HG02571 (cell line): Measurements from ENCODE around the gene GABRG3.

Experiments
- ATAC-seq: cut with Tn5 transposase; IDR thresholded peaks from one replicate; pipeline ENCODE4 v1.9.1; 2021; ENCODE audit warnings: mild to moderate bottlenecking, moderate library complexity; ENCODE audit not compliant: unreplicated experiment

GABRG3 gene

DNA sequence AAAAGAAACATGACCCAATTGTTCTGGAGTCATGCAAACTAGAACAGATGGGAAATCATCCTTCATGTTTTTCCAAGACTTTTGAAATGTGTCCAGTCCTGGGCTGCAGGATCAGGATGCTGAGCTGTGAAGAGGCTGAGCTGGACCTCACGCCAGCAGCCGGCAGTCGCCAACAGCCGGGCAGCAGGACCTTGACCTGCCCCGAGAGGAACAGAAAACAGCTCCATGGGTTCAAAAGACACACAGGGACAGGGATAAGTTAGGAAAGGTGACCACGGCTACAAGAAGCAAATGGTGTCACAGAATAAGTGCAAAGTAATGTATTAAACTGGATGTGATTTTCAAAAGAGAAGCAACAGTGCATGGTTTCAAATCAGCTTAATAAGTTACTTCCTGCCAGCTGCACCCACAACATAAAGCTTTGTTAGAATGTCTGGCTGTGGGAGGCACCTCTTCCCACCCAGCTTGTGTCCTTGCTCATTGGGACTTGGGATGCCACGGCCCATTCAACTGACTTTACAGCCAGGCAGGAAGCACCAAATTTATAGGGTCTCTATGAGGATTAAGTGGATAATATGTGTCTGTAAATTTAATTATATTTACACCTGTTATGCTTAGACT is 266.4 kb downstream of the GABRG3 start:
- no peak for ATAC-seq

DNA sequence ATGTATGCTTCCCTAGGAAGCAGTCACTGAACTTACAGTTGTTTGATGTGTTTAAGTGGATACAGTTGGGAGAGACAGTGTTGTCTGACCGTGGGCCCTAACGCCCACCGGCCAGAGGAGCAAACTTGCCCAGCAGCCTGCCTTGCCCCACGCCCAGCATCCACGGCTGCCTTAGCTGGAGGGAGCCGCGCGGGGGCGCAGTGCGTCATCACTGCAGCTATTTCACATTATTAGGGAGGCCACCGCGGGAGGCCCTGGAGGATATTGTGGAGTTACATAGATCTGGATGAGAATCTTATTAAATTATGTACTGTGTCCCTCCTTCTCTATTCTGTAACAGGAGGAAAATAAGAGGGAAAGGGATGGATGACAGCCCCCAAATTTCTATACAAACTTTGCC is 267.2 kb downstream of the GABRG3 start:
- ATAC-seq: no peak

DNA sequence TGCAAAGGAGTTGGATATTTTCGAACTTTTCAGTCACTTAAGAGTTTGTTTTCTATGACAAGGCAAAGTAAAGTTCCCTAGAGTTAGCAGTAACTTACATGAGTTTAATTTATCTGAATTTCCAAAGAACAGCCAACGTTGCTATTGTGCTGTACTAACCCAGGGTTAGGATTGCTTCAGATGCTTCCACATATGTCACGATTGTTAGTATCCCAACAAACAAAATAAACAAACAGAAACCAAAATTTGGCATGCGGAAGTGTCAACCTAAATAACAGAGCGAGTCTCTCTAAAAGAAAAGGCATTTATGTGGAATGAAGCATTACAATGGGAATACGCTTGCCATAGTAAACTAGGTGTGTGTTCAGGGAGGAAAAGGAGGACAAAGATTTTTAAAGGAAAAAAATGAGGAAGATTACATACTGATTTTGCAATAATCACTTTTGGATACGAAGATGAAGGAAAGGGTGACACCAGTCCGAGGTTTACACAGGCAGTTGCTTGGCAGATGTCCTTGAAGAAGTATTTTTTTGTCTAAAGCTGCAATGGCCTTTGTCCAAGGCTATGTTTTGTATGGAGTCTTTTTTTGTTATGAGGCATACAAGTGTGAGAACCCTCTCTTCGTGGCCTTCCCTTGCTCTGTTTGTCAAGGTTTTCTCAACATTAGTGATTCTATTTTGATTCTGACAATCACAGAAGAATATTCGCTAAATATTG is 267.9 kb downstream of the GABRG3 start:
- no peak for ATAC-seq

DNA sequence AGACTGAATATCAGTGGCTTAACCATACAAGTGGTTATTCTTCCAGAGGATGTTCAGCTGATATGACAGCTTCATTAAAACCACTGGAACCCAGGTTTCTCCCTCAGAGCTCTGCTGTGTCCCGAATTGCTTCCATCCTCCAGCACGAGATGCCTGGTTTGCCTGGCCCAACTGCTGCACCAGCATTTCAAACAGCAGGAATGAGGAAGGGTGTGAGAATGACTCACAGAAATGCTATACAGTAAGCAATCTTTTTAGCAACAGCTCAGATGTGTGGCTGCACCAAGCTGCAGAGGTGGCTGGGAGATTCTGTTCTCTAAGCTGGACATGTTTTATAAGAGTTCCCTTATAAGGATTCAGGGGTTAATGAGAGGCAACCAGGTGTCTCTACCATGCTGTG is 271.0 kb downstream of the GABRG3 start:
- no peak for ATAC-seq

DNA sequence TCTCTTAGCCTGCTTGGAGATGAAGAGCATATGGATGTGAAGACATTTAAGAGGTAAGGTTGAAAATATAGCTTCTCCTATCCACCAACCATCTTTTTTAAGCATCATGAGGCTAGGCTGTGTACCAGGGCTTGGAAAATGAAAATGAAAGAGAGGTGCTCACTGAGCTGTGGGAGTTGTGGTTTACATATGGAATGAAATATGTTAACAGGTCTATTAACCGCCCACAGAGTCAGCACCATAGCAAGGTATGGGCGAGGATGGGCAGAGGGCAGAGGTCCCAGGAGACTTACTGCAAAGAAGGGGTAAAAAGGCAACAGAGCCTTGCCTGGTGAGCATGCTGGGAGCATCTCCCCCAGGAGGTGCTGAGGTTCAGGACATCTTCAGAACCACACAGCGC is 273.1 kb downstream of the GABRG3 start:
- no peak for ATAC-seq

DNA sequence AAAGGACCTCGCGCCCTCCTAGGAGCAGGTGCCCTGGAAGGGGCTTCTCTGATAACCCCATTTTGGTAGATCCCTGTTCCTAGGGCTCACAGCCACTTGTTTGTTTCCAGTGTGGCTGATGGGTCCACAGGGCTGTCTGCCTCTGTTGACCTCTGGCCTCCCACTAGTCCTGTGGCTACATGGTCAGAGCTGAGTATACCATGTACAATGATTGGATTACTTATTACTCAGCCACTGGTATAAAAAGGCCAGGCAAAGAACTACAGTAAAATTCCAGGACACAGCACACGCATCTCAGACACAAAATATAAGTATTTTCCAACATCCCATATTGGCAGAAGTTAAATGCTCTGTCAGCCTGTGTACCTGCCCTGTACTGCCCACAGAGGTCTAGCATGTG is 277.3 kb downstream of the GABRG3 start:
- ATAC-seq: no peak

DNA sequence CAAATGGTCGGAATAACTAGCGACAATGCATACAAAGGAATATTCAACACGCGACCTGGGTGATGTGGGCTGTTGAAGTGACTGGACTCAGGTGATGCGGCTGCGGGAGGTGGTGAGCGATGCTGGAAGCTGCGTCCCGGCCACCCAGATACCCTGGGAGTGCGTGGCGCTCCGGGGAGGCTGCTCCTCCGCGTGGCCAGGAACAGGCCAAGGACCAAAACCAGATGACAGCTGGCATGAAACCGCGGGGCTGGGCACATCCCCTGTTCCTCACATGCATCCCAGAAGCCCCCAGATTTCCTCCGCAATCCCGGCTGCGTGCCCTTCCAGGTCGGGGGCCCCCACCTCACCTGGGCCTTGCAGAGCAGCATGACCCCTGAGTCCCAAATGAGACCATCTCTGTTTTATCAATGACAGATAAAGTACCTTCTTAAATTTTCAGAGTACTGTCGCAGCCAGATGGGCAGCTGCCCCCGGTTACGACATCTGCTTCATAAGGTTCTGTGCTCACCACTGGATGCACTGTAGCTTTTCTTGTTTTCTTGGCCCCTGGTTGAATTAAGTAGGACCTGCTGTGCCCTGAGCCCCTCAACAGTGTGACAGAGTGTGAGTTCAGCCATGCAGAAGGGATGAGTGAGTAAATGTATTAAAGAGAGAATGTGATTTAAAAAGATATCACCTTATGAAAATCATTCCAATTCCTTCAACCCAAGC is 278.2 kb downstream of the GABRG3 start:
- no peak for ATAC-seq

DNA sequence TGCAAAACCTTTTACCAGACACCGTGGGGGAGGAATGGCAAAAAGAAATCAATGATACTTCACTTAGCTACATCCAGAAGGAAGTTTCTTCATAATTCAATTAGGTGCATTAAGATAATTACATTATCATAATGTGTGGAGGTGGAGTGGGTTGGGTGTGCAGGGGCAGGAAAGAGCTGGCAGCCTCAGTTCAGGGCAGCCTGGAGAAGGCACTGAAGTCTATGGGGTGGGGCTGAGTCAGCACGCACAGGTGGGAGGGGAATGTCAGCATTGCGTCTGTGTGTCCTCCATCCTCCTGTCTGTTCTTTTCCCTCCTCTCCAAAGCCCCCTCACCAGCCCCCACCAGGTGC is 278.8 kb downstream of the GABRG3 start:
- ATAC-seq: no peak

DNA sequence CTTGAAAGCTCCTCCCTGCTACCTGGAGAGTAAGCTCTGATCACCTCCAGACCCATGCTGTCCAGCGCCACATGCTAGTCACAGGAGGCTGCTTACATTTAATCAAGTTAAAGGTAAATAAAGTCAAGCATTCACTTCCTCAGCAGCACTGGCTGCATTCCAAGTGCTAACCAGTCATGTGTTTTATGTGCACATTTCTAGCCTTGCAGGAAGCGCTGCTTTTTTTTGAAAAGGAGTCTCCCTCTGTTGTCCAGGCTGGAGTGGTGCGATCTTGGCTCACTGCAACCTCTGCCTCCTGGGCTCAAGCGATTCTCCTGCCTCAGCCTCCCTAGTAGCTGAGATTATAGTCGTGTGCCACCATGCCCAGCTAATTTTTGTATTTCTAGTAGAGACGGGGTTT is 279.2 kb downstream of the GABRG3 start:
- no peak for ATAC-seq

DNA sequence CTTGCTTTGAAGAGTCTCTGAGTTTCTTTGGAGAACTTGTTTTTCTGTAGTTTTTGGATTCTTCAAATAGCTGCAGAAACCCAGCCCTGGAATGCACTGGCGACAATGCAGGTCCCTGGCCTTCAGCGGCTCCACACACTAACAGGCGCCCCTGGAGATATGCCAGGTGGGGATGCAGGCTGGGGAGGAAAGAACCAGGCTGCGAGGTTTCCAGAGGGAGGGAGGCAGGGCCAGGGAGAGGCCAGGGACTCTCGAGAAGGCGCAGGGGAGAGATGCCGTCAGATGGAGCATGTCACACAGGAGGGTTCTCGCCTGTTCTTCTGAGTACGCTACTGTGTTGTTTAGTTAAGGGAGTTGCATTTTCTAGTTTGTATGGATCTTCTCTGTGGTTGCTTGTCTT is 283.1 kb downstream of the GABRG3 start:
- ATAC-seq: no peak

DNA sequence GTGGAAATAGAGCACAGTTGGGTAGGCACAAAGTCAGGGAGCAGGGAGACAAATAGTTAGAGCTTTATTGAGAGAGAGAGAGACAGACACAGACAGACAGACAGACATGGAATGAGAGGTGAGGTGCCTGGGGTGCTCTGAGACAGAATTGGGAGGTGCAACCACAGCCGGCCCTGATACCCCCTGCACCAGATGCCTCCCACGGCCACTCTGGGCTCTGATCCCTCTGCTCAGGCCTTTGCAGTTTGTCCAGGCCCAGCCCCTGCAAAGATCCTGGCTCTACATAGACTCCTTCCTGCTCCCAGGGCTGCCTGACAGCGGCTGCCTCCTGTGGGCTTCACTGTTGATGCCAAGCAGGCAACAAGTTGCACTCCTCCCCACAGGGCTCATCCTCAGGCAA is 283.8 kb downstream of the GABRG3 start:
- no peak for ATAC-seq

DNA sequence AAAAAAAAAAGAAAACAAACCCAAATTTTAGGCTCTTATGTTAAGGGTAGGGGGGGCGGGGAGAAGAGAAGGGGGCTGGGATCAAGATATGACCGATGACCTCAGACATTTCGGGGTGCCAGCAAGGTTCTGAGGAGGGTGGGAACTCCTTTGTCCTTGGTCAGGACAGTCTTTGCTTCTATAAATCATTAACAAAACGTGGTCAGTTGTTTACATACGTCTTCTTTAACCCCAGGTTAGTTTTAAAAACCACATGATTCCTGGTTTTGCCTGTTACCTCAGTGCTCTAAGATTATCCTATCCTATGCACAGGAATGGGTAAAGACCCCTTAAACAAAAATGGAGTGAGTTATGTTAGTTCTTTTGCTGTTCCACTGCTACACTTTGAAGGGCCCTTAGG is 285.5 kb downstream of the GABRG3 start:
- no peak for ATAC-seq

DNA sequence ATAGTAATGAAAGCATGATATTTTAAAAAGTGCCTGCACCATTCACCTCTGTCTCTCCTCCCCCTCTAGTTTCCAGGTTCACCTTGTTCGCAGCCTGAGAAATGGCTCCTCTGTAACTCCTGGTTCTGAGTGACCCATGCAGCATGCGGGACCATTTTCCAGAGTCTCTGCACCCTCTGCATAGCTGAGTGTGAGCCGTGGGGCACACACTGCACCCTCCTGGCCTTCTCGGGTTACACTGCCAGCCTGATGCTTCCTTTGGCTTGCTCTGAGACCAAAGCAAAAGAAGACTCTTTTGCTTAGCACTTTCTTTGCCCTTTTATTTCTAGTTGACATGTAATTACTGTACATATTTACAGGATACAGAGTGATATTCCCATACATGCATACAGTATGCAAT is 287.3 kb downstream of the GABRG3 start:
- ATAC-seq: no peak

DNA sequence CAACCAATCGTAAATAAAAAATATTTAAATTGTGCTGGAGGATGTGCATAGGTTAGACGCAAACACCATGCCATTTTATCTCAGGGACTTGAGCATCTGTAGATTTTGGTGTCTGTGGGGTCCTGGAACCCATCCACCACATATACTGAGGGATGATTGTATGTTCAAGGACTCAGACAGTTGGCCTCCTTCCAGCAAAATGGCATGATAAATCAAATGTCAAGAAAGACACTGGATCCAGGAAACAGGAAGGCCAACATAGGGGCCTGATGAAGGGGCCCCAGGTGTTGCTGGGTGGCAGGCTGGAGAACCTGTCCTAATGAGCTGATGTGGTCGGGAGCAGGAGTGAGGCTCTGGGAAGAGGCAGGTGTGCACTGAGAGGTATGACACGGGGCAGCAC is 289.5 kb downstream of the GABRG3 start:
- no peak for ATAC-seq

DNA sequence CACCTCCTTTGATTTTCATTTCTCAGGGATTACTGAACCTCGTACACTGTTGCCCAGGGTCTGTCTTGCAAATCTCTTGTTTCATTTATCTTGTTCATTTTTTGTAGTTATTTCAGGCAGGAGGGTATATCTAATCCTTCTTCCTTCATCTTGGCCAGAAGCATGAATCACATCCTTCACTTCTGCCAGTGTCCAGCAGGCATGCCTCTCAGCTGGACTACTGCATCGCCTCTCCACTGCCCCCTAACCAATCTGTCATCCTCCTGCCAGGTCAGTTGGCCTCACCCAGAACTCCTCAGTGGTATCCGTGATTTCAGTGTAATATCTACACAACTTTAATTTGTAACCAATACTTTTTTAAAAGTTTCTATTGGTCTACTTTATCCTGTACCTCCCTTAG is 297.9 kb downstream of the GABRG3 start:
- no peak for ATAC-seq

DNA sequence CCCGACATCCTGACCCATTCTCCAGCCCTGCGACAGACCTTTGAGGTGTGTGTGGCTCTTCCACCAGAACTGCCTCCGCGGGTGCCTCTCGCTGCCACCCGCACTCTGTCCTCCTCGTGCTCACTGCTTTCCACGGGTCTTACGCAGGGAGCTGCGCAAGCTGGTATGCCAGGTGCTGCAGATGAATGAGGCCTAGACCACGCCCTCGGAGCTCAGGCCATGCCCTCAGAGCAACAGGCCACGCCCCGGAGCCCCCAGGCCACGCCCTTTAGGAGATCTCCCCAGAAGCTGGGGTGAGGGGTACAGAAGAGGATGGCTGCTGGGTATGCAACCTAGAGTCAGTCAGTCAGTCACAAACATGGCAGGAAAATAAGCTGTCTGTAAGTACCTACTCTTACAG is 300.3 kb downstream of the GABRG3 start:
- ATAC-seq: no peak

DNA sequence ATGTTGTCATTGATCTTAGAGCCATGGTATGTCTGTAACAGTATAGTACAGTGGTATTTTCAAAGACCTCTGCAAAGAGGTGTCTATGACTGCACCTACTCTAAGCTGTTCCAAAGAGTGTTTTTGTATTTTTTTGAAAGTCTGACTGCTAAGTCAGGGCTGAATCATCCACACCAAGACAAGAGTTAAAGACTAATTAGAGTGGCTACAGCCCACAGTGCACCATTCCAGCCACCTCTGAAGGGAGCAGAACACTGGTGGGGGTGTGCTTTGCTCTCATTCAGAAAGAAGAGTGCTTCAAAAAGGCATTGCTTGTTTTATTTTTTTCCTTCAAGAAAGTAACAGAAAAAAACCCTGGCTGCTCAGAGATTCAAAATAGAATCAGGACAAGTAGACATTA is 301.4 kb downstream of the GABRG3 start:
- no peak for ATAC-seq

DNA sequence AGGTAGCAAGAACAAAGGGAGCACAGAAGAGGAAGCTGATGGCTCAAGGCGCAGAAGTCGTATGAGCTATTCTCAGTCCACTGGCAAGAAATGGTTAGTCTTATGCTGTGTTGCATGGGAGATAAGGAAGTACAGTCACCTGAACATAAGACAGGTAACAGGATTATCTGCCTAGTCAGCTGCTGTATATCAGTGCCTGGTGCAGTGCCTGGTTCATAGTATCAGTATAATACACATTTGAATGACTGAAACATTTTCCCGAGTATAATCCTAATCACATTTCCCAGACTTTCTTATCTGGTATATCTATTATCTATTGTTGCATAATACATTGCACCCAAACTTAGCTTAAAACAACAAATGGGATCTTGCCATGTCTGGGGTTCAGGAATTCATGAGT is 302.5 kb downstream of the GABRG3 start:
- no peak for ATAC-seq

DNA sequence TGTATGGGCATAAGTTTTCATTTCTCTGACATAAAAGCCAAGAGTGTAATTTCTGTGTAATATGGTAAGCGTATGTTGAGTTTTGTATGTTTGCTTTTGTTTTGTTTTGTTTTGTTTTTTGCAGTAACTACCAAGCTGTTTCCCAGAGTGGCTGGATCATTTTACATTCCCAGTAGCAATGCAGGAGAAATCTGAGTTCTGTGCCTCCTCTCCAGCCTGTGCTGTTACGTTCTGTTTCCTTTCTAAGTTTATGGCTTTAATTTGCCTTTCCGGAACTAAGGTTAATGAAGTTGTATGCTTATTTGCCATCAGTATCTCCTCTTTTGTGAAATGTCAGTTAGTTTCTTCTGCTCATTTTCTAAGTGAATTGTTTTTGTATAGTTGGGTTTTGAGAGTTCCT is 307.8 kb downstream of the GABRG3 start:
- no peak for ATAC-seq

DNA sequence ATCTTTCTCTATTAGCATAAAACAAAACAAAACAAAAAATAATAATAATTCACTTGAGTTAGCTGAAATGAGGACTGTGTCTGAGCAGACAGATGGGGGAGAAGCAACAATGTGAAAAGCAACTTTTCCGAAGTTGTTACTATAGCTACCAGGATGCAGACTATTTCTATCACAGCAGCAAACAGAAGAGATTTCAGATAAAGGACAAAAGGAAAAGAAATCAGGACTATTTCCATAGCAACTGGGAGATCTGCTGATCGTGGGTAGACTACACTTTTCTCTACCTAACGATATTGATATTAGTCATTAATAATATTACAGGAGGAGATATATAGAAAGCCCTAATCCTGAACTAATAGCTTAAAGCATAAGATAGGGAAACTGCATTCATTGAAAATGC is 321.7 kb downstream of the GABRG3 start:
- ATAC-seq: no peak

DNA sequence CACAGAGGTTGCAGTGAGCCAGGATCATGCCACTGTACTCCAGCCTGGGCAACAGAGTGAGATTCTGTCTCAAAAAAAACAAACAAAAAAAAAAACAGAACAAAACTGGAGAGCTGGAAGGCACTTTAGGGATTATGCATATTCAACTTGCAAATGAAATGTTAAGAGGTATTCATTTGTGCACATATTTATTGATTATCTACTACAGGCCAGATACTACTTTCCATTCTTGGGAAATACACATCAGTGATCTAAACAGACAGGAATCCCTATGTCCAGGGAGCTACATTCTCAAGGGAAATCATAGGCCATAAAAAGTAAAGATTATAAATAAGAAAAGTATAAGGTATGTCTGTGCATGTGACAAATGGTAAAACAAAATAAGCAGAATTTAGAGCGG is 322.6 kb downstream of the GABRG3 start:
- ATAC-seq: no peak

DNA sequence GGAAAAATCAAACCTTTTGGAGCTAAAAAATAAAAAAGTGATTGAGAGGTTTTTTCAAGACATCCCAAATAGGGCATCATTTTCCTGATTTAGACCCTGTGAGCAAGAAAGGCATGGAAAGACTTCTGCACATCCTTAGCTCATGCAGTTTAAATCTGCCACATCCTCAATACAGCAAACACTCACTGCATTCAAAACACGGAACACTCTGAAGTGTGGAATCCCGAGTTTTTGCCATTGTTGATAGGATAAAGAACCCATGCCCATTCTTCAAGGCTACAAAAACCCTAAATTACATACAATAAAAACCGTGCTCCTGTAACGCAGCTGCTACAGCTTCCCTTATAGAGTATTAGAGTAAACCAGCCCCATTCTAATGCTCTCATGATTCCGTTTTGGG is 346.8 kb downstream of the GABRG3 start:
- no peak for ATAC-seq

DNA sequence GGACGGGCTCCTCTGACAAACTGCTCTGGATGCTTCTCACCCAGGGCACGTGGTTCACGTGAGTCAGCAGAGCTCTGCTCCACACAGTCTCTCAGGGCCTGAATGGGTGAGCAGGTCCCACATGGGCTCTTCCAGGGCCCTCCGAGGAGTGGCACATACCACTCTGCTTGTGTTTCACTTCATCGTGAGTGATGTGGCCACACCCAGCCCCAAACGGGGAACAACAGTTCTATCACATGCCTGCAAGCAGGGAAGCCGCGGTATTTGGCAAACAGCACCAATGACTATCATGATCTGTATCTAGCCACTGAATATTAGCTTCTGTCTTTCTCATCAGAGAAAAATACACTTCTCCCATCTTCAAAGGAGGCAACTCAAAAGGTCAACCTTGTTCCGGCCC is 352.8 kb downstream of the GABRG3 start:
- ATAC-seq: no peak
